GM19043 (cell line): Measurements from ENCODE around the gene PIEZO1.

Source experiments
- ATAC-seq: cut with Tn5 transposase; IDR thresholded peaks from one replicate; pipeline ENCODE4 v1.9.1; 2021; ENCODE audit warnings: low read depth; ENCODE audit not compliant: unreplicated experiment

The PIEZO1 gene

GRCh38 chr16:88754109-88754911 lies 30.7 kb downstream of the PIEZO1 start:
- no peak for ATAC-seq

- ATAC-seq, result no peak
Observed at GRCh38 chr16:88753602-88754001, 31.4 kb downstream of the PIEZO1 start.

- no peak for ATAC-seq
Observed at GRCh38 chr16:88753191-88753590, 31.8 kb downstream of the PIEZO1 start.

- ATAC-seq, result no peak
Observed at GRCh38 chr16:88752386-88753002, 32.5 kb downstream of the PIEZO1 start.

GRCh38 chr16:88750854-88751253 lies 34.2 kb downstream of the PIEZO1 start:
- ATAC-seq, result no peak

- ATAC-seq, result no peak
Observed at GRCh38 chr16:88749358-88749757, 35.7 kb downstream of the PIEZO1 start.

GRCh38 chr16:88748364-88748763 lies 36.7 kb downstream of the PIEZO1 start:
- no peak for ATAC-seq

- no peak for ATAC-seq
Observed at GRCh38 chr16:88747588-88748301, 37.3 kb downstream of the PIEZO1 start.

- no peak for ATAC-seq
Observed at GRCh38 chr16:88746506-88746905, 38.5 kb downstream of the PIEZO1 start.

- ATAC-seq, result no peak
Observed at GRCh38 chr16:88744577-88745521, 40.2 kb downstream of the PIEZO1 start.

- no peak for ATAC-seq
Observed at GRCh38 chr16:88743693-88744576, 41.1 kb downstream of the PIEZO1 start.

GRCh38 chr16:88742896-88743605 lies 42.0 kb downstream of the PIEZO1 start:
- ATAC-seq, result no peak

GRCh38 chr16:88741368-88741767 lies 43.7 kb downstream of the PIEZO1 start:
- no peak for ATAC-seq

GRCh38 chr16:88740727-88741055 lies 44.3 kb downstream of the PIEZO1 start:
- ATAC-seq, result no peak

- no peak for ATAC-seq
Observed at GRCh38 chr16:88739977-88740726, 44.9 kb downstream of the PIEZO1 start.

GRCh38 chr16:88739139-88739976 lies 45.7 kb downstream of the PIEZO1 start:
- ATAC-seq, result no peak
